Astrocyte of the spinal cord (primary cell): ENCODE measurements around the gene MRPL21.

ENCODE experiments used
- DNase-seq: peaks from one replicate; pipeline ENCODE4 v3.0.0; 2011; ENCODE audit warnings: low read depth, low spot score
- H3K4me3 ChIP-seq: 2 replicates; pipeline ENCODE4 v1.5.1; 2011; ENCODE audit warnings: low read depth, mild to moderate bottlenecking, low read length, moderate library complexity
- in situ Hi-C: cut with HindIII; loops from 2 replicates; pipeline ENCODE4 v1.10.0; 2017; ENCODE audit warnings: low sequenced_read_pairs
- TF ChIP-seq, protein P1 (sequence below): IDR thresholded peaks from 2 replicates; pipeline ENCODE4 v1.5.1; 2012; ENCODE audit warnings: low read depth, mild to moderate bottlenecking, low read length, inconsistent platforms

Gene MRPL21

DNA sequence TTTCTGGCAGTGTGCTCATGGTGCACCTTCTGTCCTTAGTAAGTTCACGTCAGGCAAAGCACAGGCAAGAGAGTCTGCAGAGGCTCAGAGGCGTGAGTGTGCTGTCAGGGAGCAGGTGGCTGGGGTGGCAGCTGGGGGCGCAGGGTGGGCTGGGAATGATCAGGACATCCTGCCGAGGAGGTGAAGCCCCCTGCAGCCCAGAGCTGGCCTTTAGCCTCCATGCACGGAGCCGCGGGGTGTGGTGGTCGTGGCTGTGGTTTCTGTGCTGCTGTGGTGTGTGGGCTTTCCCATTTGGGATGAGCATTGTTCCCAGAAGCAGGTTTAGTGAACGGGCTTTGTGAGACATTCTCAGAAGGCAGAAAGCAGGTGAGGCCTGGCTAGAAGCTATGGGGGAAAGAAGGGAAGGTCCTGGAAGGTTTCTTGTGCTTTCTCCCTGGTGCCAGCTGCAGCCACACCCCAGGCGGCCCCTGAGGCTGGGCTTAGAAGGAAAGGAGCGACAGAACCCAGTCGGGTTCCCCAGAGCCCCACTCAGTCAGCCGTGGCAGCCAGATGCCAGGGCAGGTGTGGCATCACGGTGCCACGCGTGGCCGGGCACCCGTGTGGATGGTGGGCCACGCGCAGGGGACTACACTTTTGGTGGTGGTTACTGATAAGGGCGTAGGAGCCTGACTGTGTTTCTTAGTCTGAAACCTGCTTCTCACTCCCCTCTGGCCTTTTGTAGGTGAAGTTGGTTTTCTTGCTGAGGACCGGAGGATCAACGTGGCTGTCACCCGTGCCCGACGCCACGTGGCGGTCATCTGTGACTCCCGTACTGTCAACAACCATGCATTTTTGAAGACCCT lies 32.1 kb upstream of the MRPL21 start:
- H3K4me3 ChIP-seq = no peak overlapping the region
- in situ Hi-C loops = no loop called here
- TF ChIP-seq, protein P1, sequence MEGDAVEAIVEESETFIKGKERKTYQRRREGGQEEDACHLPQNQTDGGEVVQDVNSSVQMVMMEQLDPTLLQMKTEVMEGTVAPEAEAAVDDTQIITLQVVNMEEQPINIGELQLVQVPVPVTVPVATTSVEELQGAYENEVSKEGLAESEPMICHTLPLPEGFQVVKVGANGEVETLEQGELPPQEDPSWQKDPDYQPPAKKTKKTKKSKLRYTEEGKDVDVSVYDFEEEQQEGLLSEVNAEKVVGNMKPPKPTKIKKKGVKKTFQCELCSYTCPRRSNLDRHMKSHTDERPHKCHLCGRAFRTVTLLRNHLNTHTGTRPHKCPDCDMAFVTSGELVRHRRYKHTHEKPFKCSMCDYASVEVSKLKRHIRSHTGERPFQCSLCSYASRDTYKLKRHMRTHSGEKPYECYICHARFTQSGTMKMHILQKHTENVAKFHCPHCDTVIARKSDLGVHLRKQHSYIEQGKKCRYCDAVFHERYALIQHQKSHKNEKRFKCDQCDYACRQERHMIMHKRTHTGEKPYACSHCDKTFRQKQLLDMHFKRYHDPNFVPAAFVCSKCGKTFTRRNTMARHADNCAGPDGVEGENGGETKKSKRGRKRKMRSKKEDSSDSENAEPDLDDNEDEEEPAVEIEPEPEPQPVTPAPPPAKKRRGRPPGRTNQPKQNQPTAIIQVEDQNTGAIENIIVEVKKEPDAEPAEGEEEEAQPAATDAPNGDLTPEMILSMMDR = no peak
- no peak for DNase-seq

DNA sequence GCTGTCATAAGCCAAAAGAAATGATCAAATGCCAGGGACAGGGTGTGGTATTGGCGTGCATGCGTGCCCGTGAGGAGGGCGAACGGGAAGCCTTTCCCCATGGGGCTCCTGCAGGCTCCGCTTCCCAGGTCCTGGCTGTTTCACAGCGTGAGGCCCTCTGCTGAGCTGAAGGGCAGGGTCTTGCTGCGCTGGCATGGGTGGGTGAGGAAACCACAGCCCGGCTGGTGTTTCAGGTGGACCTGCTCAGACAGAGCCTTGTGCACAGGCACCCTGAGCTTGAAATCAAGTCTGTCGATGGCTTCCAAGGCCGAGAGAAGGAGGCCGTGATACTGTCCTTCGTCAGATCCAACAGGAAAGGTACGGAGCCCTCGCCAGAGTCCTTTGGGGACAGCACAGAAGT lies 31.4 kb upstream of the MRPL21 start:
- in situ Hi-C loops = no loop called here
- H3K4me3 ChIP-seq = no peak overlapping the region
- no peak for DNase-seq
- TF ChIP-seq, protein P1 = no peak

DNA sequence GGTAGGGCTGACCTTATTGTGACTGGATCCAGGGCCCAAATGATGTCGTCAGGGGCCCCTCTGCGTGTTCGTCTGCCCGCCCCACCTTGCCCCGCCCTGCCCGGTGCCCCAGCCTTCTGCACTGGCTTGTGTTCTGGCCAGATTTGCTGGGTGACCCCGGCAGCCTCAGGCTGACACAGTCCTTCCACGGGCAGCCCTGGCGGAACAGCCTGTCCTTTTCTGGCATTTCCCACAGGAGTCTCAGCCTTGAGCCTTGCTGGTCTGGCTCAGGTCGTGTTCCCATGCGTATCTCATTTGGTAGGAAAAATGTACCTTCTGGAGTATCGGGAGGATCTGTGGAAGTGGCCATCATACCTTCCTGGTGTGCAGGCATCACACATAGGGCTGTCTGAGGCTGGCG lies 31.0 kb upstream of the MRPL21 start:
- TF ChIP-seq, protein P1 = no peak
- in situ Hi-C loops = no loop called here
- no peak for DNase-seq
- H3K4me3 ChIP-seq = no peak overlapping the region

DNA sequence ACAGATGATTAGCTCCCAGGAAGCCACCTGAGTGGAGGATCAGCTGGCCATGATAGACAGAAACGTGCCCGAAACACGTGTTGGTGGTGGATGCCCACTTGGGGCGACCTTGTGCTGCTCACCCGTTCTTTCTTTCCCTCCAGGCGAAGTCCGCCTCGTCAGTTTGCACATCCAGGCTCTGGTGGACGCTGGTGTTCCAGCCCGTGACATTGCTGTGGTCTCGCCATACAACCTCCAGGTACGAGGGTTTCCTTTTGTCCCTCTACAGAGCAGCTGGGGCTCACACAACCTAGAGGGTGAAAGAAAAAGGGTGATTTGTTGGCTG lies 30.7 kb upstream of the MRPL21 start:
- no peak for DNase-seq
- TF ChIP-seq, protein P1 = no peak
- no peak overlapping the region for H3K4me3 ChIP-seq
- in situ Hi-C loops = no loop called here

DNA sequence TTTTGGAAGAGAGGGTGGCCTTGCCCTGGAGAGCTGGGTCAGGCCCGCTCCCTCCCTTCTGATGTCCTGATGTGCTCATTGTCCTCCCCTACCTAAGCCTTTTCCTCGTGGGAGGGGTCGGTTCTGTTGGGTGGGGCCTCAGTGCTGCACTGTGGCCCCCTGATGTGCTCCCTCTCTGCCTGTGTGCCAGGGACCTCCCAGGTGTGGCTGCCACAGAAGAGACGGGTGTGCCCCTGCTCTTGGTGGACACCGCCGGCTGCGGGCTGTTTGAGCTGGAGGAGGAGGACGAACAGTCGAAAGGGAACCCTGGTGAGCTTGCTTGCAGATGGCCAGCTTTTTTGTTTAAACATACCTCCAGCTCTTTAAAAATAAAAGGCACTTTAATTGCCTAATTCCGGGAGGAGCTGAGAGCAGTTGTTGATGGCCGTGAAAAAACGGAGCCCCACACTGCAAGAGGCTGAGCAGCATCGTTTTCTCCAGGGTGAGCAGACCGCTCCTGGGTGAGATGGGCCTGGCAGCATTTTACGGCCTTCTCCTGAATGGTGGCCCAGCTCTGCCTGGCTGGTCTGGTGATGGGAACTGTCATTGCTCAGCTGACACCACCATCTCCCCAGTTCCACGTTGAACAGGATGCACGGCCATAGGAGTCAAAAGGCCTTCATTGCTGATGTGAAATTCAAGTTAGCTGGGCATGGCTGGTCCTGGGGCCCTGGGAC lies 30.1 kb upstream of the MRPL21 start:
- in situ Hi-C loops = no loop called here
- no peak for DNase-seq
- TF ChIP-seq, protein P1 = no peak
- H3K4me3 ChIP-seq = no peak overlapping the region

DNA sequence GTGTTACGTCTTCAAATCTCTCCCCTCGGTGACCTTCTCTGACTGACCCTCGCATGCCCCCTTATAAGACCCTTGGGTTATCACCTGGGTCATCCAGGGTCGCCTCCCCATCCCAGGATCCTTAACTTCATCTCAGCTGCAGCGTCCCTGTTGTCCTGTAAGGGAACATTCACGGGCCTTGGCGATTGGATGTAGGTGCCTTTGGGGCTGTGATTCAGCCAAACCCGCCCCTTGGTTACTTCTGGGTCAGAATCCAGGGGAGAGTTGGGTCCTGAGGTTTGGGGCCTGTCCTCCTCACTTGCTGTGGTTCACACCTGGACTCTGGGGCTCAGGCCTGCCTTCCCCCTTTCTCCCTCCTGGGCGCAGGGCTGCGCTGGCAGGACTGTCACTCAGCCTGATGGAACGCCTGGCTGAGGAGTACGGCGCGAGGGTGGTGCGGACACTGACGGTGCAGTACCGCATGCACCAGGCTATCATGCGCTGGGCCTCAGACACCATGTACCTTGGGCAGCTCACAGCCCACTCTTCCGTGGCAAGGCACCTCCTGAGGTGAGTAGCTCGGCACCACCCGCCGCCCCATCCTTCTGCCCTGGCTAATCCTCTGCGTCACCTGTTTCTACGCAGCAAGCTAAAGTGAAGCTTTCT lies 29.4 kb upstream of the MRPL21 start:
- TF ChIP-seq, protein P1 = no peak
- no peak overlapping the region for H3K4me3 ChIP-seq
- DNase-seq = no peak
- in situ Hi-C loops = no loop called here
